Measurements from ENCODE around the gene TRIP11. TPM values are rescaled to one million over a fixed set of nuclear protein-coding genes. Genes with fewer than 3 reads are reported as not detected.

The TRIP11 gene
- total and polyA plus RNA-seq, 2 experiments from 2014 or later = 39.2 to 44.7 TPM

DNA sequence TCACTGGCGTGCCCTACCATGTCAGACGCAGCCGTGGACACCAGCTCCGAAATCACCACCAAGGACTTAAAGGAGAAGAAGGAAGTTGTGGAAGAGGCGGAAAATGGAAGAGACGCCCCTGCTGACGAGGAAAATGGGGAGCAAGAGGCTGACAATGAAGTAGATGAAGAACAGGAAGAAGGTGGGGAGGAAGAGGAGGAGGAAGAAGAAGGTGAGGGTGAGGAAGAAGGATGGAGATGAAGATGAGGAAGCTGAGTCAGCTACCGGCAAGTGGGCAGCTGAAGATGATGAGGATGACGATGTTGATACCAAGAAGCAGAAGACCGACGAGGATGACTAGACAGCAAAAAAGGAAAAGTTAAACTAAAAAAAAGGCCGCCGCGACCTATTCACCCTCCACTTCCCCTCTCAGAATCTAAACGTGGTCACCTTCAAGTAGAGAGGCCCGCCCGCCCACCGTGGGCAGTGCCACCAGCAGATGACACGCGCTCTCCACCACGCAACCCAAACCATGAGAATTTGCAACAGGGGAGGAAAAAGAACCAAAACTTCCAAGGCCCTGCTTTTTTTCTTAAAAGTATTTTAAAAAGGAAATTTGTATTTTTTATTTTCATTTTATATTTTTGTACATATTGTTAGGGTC lies 13.2 kb downstream of the TRIP11 start:
- 96% methylated on average over 21 of the region's 21 CpGs for WGBS (ENCODE audit: low lambda C conversion rate, missing lambda C conversion rate)
- H3K27ac ChIP-seq = no peak overlapping the region

GRCh38 chr14:92022036-92022435 lies 17.8 kb downstream of the TRIP11 start:
- Histone ChIP-seq H3K9me3 (ENCODE audit: low read depth) (no peaks in the 10 kb centered on the region), H3K4me3 (no peak overlapping the region), H3K4me1 (ENCODE audit: insufficient read depth) (no peaks in the 10 kb centered on the region), H3K79me2 (peaks cover 40% of the 10 kb centered on the region), H2AFZ (no peak overlapping the region), H3K9me2 (replicated peaks; ENCODE audit: insufficient read depth) (no peaks in the 10 kb centered on the region), H4K20me1 (ENCODE audit: insufficient read depth, poor library complexity, severe bottlenecking) (peaks cover 4% of the 10 kb centered on the region), H3K36me3 (replicated peaks; ENCODE audit: insufficient read depth, low read depth) (no peaks in the 10 kb centered on the region), H3K27ac (no peak overlapping the region), H3K4me2 (no peak overlapping the region), H3K27me3 (no peaks in the 10 kb centered on the region)
- TF ChIP-seq CTCF (IDR thresholded peaks at IDR 0.05; ENCODE audit: poor library complexity) = no peak
- TF ChIP-seq EZH2 (IDR thresholded peaks at IDR 0.05; ENCODE audit: borderline replicate concordance) = no peak
- TF ChIP-seq EZH2phosphoT487 (IDR thresholded peaks at IDR 0.05; ENCODE audit: low read depth, severe bottlenecking, unreplicated experiment) = no peak
- no peak for DNase-seq (ENCODE audit: low spot score)
- 60% methylated on average over 1 of the region's 1 CpG for WGBS (ENCODE audit: low lambda C conversion rate, missing lambda C conversion rate)

More for the DNA sequence above, 13.2 kb downstream of the TRIP11 start:
- TF ChIP-seq CTCF (IDR thresholded peaks at IDR 0.05; ENCODE audit: poor library complexity) (no peak), EZH2phosphoT487 (IDR thresholded peaks at IDR 0.05; ENCODE audit: low read depth, severe bottlenecking, unreplicated experiment) (no peak), EZH2 (IDR thresholded peaks at IDR 0.05; ENCODE audit: borderline replicate concordance) (no peak)
- peaks cover 52% of the 10 kb centered on the region for H3K79me2 ChIP-seq
- H3K4me1 ChIP-seq (ENCODE audit: insufficient read depth) = no peaks in the 10 kb centered on the region
- H3K9me2 ChIP-seq (replicated peaks; ENCODE audit: insufficient read depth) = no peaks in the 10 kb centered on the region
- no peak overlapping the region for H3K4me2 ChIP-seq
- H3K9me3 ChIP-seq (ENCODE audit: low read depth) = no peaks in the 10 kb centered on the region
- H3K4me3 ChIP-seq = no peak overlapping the region
- no peaks in the 10 kb centered on the region for H3K36me3 ChIP-seq (replicated peaks; ENCODE audit: insufficient read depth, low read depth)
- H3K27me3 ChIP-seq = no peaks in the 10 kb centered on the region
- no peaks in the 10 kb centered on the region for H4K20me1 ChIP-seq (ENCODE audit: insufficient read depth, poor library complexity, severe bottlenecking)
- no peak for DNase-seq (ENCODE audit: low spot score)
- no peak overlapping the region for H2AFZ ChIP-seq

DNA sequence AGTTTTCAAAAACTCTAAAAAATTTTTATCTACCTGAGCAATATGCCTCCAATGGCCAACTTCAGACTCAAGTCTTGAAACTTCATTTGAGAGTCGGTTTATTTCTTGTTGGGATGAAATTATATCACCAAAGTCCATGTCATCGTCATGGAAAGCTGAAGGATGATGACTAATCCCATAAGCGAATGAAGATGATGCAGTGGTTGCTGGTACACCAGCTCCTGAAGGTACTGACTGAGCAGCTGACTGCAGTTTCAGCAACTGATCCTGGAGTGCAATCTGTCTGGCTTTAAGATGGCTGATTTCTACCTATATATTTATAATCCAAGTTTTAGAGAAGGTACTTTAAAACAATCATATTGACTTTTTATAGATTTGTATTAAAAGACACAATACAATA lies 18.3 kb downstream of the TRIP11 start:
- Histone ChIP-seq H3K79me2 (peaks cover 36% of the 10 kb centered on the region), H3K36me3 (replicated peaks; ENCODE audit: insufficient read depth, low read depth) (no peaks in the 10 kb centered on the region), H3K27ac (no peak overlapping the region), H3K27me3 (no peaks in the 10 kb centered on the region), H4K20me1 (ENCODE audit: insufficient read depth, poor library complexity, severe bottlenecking) (peaks cover 4% of the 10 kb centered on the region), H3K9me2 (replicated peaks; ENCODE audit: insufficient read depth) (no peaks in the 10 kb centered on the region), H3K4me3 (no peak overlapping the region), H2AFZ (no peak overlapping the region), H3K4me1 (ENCODE audit: insufficient read depth) (no peaks in the 10 kb centered on the region), H3K9me3 (ENCODE audit: low read depth) (no peaks in the 10 kb centered on the region), H3K4me2 (no peak overlapping the region)
- no peak for TF ChIP-seq EZH2phosphoT487 (IDR thresholded peaks at IDR 0.05; ENCODE audit: low read depth, severe bottlenecking, unreplicated experiment)
- TF ChIP-seq CTCF (IDR thresholded peaks at IDR 0.05; ENCODE audit: poor library complexity) = no peak
- TF ChIP-seq EZH2 (IDR thresholded peaks at IDR 0.05; ENCODE audit: borderline replicate concordance) = no peak
- 97% methylated on average over 3 of the region's 3 CpGs for WGBS (ENCODE audit: low lambda C conversion rate, missing lambda C conversion rate)
- DNase-seq (ENCODE audit: low spot score) = no peak

Data from hepatocyte (in vitro differentiated cells).